RPMI8226 (cell line): ENCODE measurements around the gene ACRV1.
"Not testable (repeated sequence)": the region's sequence is repeated elsewhere in the genome, so short reads cannot be mapped to it uniquely, and the experiment has no call there.

ENCODE experiments used
- DNase-seq: peaks from one replicate; pipeline ENCODE4 v3.0.0-alpha.2; 2015

The ACRV1 gene

GRCh38 chr11:125680747-125681146 lies at the start of gene ACRV1:
Gene ACRV1, minus strand, starts transcription at chr11:125680847. Its CDS starts 67 bp downstream, at chr11:125680780.
- no peak for DNase-seq

GRCh38 chr11:125728969-125729368 lies 48.3 kb upstream of the ACRV1 start:
- no peak for DNase-seq

GRCh38 chr11:125724125-125724524 lies 43.5 kb upstream of the ACRV1 start:
- no peak for DNase-seq

- DNase-seq: no peak
These were observed 40.1 kb upstream of the ACRV1 start for GRCh38 chr11:125720781-125721180.

- DNase-seq: not testable (repeated sequence)
These were observed 24.0 kb upstream of the ACRV1 start for GRCh38 chr11:125704686-125705085.

GRCh38 chr11:125701858-125702621 lies 21.4 kb upstream of the ACRV1 start:
- DNase-seq: peak; percentile 5

- no peak for DNase-seq
These were observed 20.5 kb upstream of the ACRV1 start for GRCh38 chr11:125701018-125701610.

GRCh38 chr11:125694951-125695350 lies 14.3 kb upstream of the ACRV1 start:
- no peak for DNase-seq

- DNase-seq: no peak
These were observed 12.2 kb upstream of the ACRV1 start for GRCh38 chr11:125692887-125693286.

GRCh38 chr11:125690006-125690405 lies 9.4 kb upstream of the ACRV1 start:
- no peak for DNase-seq

- no peak for DNase-seq
These were observed 8.7 kb upstream of the ACRV1 start for GRCh38 chr11:125689274-125689859.

GRCh38 chr11:125688632-125689031 lies 8.0 kb upstream of the ACRV1 start:
- no peak for DNase-seq

GRCh38 chr11:125688066-125688465 lies 7.4 kb upstream of the ACRV1 start:
- no peak for DNase-seq

- DNase-seq: no peak
These were observed 4.6 kb upstream of the ACRV1 start for GRCh38 chr11:125685228-125685627.

- DNase-seq: no peak
These were observed 810 bp downstream of the ACRV1 start for GRCh38 chr11:125679837-125680236.

- DNase-seq: no peak
These were observed 1.2 kb downstream of the ACRV1 start for GRCh38 chr11:125679397-125679796.

- DNase-seq: no peak
These were observed 5.5 kb downstream of the ACRV1 start for GRCh38 chr11:125675196-125675595.

GRCh38 chr11:125674210-125674609 lies 6.4 kb downstream of the ACRV1 start:
- no peak for DNase-seq

- no peak for DNase-seq
These were observed 9.1 kb downstream of the ACRV1 start for GRCh38 chr11:125671561-125671960.

GRCh38 chr11:125670172-125670571 lies 10.5 kb downstream of the ACRV1 start:
- DNase-seq: no peak

- DNase-seq: no peak
These were observed 13.5 kb downstream of the ACRV1 start for GRCh38 chr11:125667151-125667550.

- no peak for DNase-seq
These were observed 16.7 kb downstream of the ACRV1 start for GRCh38 chr11:125663910-125664309.

GRCh38 chr11:125662689-125663088 lies 18.0 kb downstream of the ACRV1 start:
- no peak for DNase-seq

GRCh38 chr11:125649465-125650166 lies 31.0 kb downstream of the ACRV1 start:
- DNase-seq: no peak
